NCI-H82 treated with DMSO at 0.1 percent for 48 hours (cell line): ENCODE data around the gene SLC25A15.
"Not testable (repeated sequence)": the region's sequence is repeated elsewhere in the genome, so short reads cannot be mapped to it uniquely, and the experiment has no call there.

Experiments used
- DNase-seq: peaks from one replicate; lab custom pipeline; 2025; ENCODE audit not compliant: unreplicated experiment; lab: John Stamatoyannopoulos, UW

The SLC25A15 gene

GRCh38 chr13:40812724-40813445 is 23.5 kb downstream of the SLC25A15 start:
- DNase-seq, result no peak

- peak; percentile 21 for DNase-seq
Measured at GRCh38 chr13:40813667-40814454, 24.4 kb downstream of the SLC25A15 start.

- DNase-seq, result no peak
Measured at GRCh38 chr13:40814803-40815202, 25.4 kb downstream of the SLC25A15 start.

GRCh38 chr13:40818926-40819325 is 29.5 kb downstream of the SLC25A15 start:
- DNase-seq, result no peak

DNA sequence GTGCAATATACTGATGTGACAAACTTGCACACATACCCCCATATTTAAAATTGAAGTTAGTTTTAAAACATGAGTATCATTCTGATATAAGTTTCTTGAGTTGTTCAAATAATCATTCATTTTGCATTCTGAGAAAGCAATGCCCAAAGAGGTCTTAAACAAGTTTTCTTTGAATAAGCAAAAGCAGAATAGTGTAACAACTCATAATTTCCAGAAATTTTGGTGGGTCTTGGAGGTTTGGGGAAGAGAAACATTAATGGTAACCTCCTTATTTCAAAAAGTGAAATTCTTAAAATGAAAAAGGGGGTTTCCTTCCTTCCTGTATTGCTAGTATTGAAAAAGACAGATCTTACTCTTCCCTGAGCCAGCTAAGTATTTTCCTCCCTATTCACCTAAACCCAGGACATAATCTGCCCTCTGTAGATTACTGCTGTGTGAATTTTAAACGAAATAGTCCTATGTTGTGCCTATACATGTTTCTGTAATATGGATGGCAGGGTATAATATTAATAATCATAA is 30.4 kb downstream of the SLC25A15 start:
- no peak for DNase-seq

DNA sequence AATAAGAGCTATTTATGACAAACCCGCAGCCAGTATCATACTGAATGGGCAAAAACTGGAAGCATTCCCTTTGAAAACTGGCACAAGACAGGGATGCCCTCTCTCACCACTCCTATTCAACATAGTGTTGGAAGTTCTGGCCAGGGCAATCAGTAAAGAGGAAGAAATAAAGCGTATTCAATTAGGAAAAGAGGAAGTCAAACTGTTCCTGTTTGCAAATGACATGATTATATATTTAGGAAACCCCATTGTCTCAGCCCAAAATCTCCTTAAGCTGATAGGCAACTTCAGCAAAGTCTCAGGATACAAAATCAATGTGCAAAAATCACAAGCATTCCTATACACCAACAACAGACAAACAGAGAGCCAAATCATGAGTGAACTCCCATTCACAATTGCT is 50.3 kb downstream of the SLC25A15 start:
- not testable (repeated sequence) for DNase-seq

DNA sequence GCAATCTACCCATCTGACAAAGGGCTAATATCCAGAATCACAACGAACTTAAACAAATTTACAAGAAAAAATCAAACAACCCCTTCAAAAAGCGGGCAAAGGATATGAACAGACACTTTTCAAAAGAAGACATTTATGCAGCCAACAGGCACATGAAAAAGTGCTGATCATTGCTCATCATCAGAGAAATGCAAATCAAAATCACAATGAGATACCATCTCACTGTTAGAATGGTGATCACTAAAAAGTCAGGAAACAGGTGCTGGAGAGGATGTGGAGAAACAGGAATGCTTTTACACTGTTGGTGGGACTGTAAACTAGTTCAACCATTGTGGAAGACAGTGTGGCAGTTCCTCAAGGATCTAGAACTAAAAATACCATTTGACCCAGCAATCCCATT is 51.5 kb downstream of the SLC25A15 start:
- DNase-seq, result not testable (repeated sequence)
